Activated CD4-positive, alpha-beta T cell treated with anti-CD3 and anti-CD28 coated beads, Interleukin-2, amount 50 U/mL, for 4 hours (primary cell): ENCODE data around the gene FZD8.

Experiments used
- DNase-seq, 2 experiments: peaks; one replicate each; pipeline ENCODE4 v3.0.0-alpha.2; 2020

The FZD8 gene

DNA sequence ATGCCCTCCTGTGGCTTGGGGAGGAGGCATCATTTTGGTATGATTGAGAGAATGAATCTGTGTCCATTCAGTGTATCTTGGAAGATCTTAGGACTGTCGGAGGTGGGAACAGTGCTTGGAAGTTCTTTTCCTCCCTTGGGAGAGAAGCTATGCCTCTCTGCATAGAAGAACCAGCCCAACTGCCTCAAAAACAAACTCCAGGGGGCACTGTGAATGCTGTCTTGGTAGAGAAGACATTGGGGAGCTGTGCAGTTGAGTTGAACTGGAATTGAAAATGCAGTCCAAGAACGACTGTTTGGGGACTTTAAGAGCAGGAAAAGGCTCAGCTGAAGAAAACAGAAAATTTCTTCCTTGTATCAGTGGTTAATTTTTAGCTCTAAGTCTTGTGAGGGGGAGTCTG is 41.9 kb downstream of the FZD8 start:
- no peak for DNase-seq

DNA sequence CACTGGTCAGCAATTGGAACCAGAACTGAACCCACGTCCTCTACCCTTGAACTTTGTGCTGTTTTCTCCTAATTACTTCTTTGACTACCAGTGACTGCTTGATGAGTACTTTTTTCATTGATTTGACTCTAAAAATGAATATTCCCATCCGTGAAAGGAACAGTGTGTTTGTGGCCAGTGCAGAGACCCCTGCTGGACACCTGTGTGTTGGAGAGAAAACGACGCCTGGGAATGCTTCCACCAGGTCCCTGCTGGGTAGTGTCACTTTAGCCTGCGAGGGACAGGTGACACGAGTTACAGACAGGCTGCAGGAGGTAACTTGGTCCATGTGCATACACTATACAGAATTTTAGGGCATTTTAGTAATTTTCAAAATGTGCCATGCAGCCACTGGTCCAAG is 43.7 kb downstream of the FZD8 start:
- DNase-seq = no peak

DNA sequence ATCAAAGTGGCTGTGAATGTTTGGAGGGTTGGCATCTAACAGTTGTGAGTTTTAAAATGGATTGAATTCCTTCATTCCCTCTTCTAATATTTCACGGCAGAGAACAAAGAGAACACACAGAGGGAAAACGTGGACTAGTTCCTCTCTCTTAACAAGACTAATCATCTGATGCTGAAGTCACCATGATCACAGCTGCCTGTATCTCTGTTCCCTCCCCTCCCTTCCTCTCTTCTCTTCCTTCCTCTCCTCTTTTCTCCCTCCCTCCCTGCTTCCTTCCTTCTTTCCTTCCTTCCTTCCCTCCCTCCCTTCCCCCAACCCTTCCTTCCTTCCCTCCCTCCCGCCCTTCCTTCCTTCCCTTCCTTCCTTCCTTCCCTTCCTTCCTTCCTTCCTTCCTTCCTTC is 47.0 kb downstream of the FZD8 start:
- no peak for DNase-seq

DNA sequence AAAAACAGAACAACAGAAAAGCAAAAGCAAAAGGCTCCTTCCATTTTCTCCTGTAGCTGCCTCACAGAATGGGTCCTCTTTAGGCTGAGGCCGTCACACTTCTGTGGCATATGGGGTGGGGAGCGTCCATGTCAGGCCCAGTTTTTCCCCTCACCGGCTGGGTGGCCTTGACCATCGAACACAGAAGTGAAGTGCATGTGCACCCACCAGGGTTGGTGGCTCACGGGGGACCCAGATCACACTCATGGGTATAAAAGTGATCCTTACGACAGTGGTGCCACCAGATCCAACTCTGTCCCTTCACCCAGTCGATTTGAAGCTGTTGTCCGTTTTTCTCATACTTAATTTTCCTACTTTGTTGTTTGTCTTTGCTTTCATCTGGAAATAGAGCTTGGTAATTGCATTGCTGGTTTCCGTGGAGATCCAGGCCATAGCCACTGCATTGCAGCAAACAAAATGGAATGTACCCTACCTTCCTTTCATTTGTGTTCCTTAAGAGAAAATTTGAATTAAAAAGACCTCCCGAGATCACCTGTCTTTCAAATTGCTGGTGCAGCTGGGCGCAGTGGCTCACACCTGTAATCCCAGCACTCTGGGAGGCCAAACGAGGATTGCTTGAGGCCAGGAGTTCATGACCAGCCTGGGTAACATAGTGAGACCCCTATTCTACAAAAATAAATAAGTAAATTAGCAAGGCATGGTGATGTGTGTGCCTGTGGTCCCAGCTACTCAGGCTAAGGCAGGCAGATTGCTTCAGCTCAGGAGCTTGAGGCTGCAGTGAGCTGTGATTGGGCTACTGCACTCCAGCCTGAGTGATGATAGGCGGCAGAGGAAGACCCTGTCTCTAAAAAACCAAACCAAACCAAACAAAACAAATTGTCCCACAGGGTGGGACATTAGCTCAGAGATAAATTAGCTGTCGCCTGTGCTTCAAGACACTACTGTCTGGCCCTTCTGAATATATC is 47.7 kb downstream of the FZD8 start:
- DNase-seq = no peak

DNA sequence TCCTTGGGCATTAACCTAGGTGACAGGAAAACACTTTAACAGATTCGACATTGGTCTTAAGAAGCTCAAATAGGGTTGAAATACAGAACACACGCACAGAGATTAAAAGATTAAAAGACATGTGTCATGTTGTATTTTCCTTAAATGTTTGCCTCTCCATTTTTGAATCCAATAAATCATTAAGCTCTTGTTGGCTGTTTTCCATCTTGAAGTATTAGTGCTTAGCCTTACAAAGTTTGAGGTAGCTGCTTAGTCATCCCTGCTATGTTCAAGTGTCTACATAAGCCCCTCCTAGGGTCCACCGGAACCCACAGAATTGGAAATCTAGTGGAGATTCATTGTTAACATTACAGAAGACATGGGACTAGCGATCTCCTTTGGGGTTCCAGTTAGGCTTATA is 49.7 kb downstream of the FZD8 start:
- no peak for DNase-seq

DNA sequence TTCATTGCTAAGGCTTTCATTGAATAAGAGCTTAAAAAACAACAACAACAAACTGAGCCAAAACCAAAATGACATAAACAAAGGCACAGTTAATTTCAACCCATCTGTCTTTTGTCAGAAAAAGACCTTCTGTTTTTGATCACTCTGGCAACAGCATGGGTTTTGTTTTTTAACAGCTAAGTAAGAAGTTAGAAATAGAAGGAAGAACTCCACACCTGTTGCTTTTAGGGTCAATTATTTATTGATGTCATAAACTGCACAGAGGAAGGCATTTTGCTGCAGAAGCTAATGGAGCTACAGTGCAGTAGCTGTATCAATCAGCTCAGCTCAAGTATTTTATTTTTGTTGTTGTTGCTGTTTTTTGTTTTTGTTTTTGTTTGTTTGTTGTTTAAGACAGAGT is 53.3 kb downstream of the FZD8 start:
- no peak for DNase-seq
